Panc1 (cell line): ENCODE measurements around the gene PSME3IP1. TPM values are rescaled to one million over a fixed set of nuclear protein-coding genes. Genes with fewer than 3 reads are reported as not detected.

Source experiments
- ATAC-seq: fragments of 200-7000 bp; cut with Tn5 transposase; 2 replicates; pipeline ENCODE4 v1.9.1; 2020; ENCODE audit warnings: mild to moderate bottlenecking, moderate library complexity
- BruUV-seq: library from RNA; stranded (reverse); fragments of 400-500 nt; replicated peaks from 2 replicates; lab custom pipeline; 2021; lab: Mats Ljungman, UMichigan
- CTCF ChIA-PET: fragments of 300-600 bp; sonication (Branson Sonifier 250); formaldehyde crosslinking; loops from one replicate; lab custom pipeline; 2022; ENCODE audit warnings: antibody characterized with exemption; lab: Charles Lee
- POLR2A ChIA-PET: fragments of 300-600 bp; sonication (Branson Sonifier 250); formaldehyde crosslinking; loops from one replicate; lab custom pipeline; 2022; ENCODE audit warnings: antibody characterized with exemption; lab: Charles Lee
- DNase-seq: peaks from one replicate; pipeline ENCODE4 v3.0.0-alpha.2; 2010; ENCODE audit warnings: low read depth, low spot score
- H3K27ac ChIP-seq: 2 replicates; pipeline ENCODE4 v1.5.1; 2011; ENCODE audit warnings: mild to moderate bottlenecking, low read length, inconsistent platforms
- H3K27me3 ChIP-seq: fragments of 200-500 bp; sonication (Bioruptor generic); 2 replicates; pipeline ENCODE4 v1.6.0; 2014; ENCODE audit warnings: low read length, inconsistent platforms; ENCODE audit not compliant: control insufficient read depth, insufficient read depth
- H3K36me3 ChIP-seq: fragments of 200-500 bp; sonication (Bioruptor generic); 2 replicates; pipeline ENCODE4 v1.5.1; 2014; ENCODE audit warnings: inconsistent platforms, mild to moderate bottlenecking, low read length, moderate library complexity; ENCODE audit not compliant: control insufficient read depth, insufficient read depth
- H3K4me1 ChIP-seq: 2 replicates; pipeline ENCODE4 v1.5.1; 2011; ENCODE audit warnings: inconsistent platforms, mild to moderate bottlenecking, low read length, moderate library complexity; ENCODE audit not compliant: control insufficient read depth, insufficient read depth
- H3K4me3 ChIP-seq, 2 experiments: 2 replicates each; pipeline ENCODE4 v1.5.1; 2011 to 2012; ENCODE audit warnings: low read depth in 2 of 2, low read length in 2 of 2, mild to moderate bottlenecking in 2 of 2, inconsistent platforms in 1 of 2, moderate library complexity in 1 of 2
- H3K9me3 ChIP-seq: fragments of 200-500 bp; sonication (Bioruptor generic); 2 replicates; pipeline ENCODE4 v1.5.1; 2014; ENCODE audit warnings: low read depth, mild to moderate bottlenecking, inconsistent platforms, low read length, moderate library complexity; ENCODE audit not compliant: control insufficient read depth, insufficient read depth
- POLR2AphosphoS5 ChIP-seq: IDR thresholded peaks from 2 replicates; pipeline ENCODE4 v1.6.1; 2012; ENCODE audit warnings: mild to moderate bottlenecking, low read depth, low read length, moderate library complexity
- SIN3A ChIP-seq: IDR thresholded peaks from 2 replicates; pipeline ENCODE4 v1.6.1; 2012; ENCODE audit warnings: low read depth, mild to moderate bottlenecking, low read length, moderate library complexity, borderline replicate concordance; ENCODE audit not compliant: insufficient read depth
- TCF7L2 ChIP-seq: IDR thresholded peaks from 2 replicates; pipeline ENCODE4 v1.6.1; 2011; ENCODE audit warnings: mild to moderate bottlenecking, low read depth, low read length, inconsistent platforms
- in situ Hi-C: cut with HindIII; loops from 2 replicates; pipeline ENCODE4 v1.10.0; 2016; ENCODE audit warnings: low sequenced_read_pairs, low pct_unique_long_range_greater_than_20kb
- intact Hi-C: fragments of 100-400 bp; cut with micrococcal nuclease; formaldehyde crosslinking; loops from one replicate; pipeline ENCODE4 v1.10.0; 2022; ENCODE audit not compliant: unreplicated experiment
- total RNA-seq: library from RNA; stranded (reverse); gene quantifications from one replicate; pipeline ENCODE4 v1.2.1, GENCODE V29; 2021; ENCODE audit not compliant: unreplicated experiment
- TF ChIP-seq, protein P1 (sequence below): fragments of 450-650 bp; IDR thresholded peaks from 2 replicates; pipeline ENCODE4 v1.5.1; 2017; ENCODE audit warnings: mild to moderate bottlenecking
- TF ChIP-seq, protein P2 (sequence below), 2 experiments: IDR thresholded peaks; 2 replicates each; pipeline ENCODE4 v1.6.1; 2011 to 2012; ENCODE audit warnings: low read depth in 2 of 2, control low read depth in 1 of 2, low read length in 1 of 2, mild to moderate bottlenecking in 1 of 2, moderate library complexity in 1 of 2; ENCODE audit not compliant: insufficient read depth in 1 of 2

PSME3IP1 gene
- total RNA-seq, 1 experiment from 2014 or later: 67.6 TPM

DNA sequence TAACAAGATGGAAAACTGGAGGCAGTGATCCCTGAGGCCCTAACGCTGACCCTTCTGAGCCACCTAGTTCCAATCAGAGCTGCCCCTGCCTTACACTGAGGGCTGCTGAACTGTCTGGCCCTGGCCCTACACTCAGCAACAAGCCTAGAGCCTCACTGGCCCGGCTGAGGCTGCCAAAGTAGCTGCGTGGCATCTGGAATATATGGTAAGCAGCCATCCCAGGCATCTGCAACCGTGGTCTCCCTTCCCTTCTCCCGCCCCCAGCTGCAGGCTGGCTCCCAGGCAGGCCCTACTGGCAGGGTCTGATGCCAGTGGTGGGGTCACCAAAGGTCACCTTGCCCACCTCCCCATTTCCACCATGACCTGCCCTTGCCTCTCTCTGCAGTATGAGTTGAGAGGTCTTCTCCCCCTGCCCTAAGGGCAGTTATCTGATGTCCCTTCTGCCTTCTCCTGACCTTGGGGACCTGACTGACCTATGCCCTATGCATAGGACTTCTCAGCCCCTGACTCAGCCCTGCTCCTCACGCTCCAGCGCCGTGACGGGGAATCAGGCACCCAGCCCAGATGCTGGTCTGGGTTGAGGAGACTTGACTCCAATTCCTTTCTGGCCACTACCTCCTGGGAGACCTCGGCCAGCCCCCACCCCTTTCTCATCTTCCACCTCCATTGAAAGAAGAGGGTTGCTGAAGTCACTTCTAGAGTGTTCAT, 48.1 kb downstream of the PSME3IP1 start:
- no peak for DNase-seq
- Histone ChIP-seq H3K27ac (no peak overlapping the region), H3K4me3 (no peak overlapping the region), H3K4me1 (no peaks in the 10 kb centered on the region), H3K27me3 (no peaks in the 10 kb centered on the region), H3K36me3 (no peaks in the 10 kb centered on the region), H3K9me3 (no peaks in the 10 kb centered on the region)
- no peak for ATAC-seq
- no peak for TF ChIP-seq TCF7L2
- TF ChIP-seq, protein P1, sequence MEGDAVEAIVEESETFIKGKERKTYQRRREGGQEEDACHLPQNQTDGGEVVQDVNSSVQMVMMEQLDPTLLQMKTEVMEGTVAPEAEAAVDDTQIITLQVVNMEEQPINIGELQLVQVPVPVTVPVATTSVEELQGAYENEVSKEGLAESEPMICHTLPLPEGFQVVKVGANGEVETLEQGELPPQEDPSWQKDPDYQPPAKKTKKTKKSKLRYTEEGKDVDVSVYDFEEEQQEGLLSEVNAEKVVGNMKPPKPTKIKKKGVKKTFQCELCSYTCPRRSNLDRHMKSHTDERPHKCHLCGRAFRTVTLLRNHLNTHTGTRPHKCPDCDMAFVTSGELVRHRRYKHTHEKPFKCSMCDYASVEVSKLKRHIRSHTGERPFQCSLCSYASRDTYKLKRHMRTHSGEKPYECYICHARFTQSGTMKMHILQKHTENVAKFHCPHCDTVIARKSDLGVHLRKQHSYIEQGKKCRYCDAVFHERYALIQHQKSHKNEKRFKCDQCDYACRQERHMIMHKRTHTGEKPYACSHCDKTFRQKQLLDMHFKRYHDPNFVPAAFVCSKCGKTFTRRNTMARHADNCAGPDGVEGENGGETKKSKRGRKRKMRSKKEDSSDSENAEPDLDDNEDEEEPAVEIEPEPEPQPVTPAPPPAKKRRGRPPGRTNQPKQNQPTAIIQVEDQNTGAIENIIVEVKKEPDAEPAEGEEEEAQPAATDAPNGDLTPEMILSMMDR: no peak
- TF ChIP-seq, protein P2, sequence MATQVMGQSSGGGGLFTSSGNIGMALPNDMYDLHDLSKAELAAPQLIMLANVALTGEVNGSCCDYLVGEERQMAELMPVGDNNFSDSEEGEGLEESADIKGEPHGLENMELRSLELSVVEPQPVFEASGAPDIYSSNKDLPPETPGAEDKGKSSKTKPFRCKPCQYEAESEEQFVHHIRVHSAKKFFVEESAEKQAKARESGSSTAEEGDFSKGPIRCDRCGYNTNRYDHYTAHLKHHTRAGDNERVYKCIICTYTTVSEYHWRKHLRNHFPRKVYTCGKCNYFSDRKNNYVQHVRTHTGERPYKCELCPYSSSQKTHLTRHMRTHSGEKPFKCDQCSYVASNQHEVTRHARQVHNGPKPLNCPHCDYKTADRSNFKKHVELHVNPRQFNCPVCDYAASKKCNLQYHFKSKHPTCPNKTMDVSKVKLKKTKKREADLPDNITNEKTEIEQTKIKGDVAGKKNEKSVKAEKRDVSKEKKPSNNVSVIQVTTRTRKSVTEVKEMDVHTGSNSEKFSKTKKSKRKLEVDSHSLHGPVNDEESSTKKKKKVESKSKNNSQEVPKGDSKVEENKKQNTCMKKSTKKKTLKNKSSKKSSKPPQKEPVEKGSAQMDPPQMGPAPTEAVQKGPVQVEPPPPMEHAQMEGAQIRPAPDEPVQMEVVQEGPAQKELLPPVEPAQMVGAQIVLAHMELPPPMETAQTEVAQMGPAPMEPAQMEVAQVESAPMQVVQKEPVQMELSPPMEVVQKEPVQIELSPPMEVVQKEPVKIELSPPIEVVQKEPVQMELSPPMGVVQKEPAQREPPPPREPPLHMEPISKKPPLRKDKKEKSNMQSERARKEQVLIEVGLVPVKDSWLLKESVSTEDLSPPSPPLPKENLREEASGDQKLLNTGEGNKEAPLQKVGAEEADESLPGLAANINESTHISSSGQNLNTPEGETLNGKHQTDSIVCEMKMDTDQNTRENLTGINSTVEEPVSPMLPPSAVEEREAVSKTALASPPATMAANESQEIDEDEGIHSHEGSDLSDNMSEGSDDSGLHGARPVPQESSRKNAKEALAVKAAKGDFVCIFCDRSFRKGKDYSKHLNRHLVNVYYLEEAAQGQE (IDR thresholded peaks at IDR 0.05; ENCODE audit: insufficient read depth in 1 of 2, low read depth in 2 of 2, low read length in 1 of 2): no peak
- no peak for TF ChIP-seq POLR2AphosphoS5
- TF ChIP-seq SIN3A: no peak
- ChIA-PET POLR2A (interaction anchor here (0.6 kb wide), 1 partner anchor 36 kb away, joined by 3 read pairs; no protein-coding TSS in a partner anchor), CTCF (no interaction called here)
- no TSS peak for BruUV-seq
- intact Hi-C loops (no loop called here), in situ Hi-C loops (no loop called here)

DNA sequence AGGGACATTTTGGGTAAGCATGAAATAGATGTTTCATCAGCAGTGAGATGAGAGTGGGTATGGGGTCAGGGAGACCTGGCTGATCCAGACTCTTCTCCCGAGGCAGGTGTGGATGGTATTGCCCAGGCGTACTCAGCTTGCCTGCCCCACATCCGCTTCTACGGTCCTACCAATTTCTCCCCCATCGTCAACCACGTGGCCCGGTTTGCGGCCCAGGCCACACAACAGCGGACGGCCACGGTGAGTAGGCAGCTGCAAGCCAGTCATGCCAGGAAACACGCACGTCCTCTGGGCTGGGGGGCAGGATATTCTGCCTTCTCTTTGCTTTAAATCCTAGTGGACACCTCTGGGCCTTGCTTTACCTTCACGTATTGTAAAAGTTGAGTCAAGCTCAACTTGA, 48.8 kb downstream of the PSME3IP1 start:
- intact Hi-C loops (no loop called here), in situ Hi-C loops (no loop called here)
- BruUV-seq: no TSS peak
- ATAC-seq (no peak), DNase-seq (no peak)
- TF ChIP-seq SIN3A (no peak), POLR2AphosphoS5 (no peak), TCF7L2 (no peak)
- TF ChIP-seq, protein P2 (IDR thresholded peaks at IDR 0.05; ENCODE audit: insufficient read depth in 1 of 2, low read depth in 2 of 2, low read length in 1 of 2): no peak
- TF ChIP-seq, protein P1: no peak
- ChIA-PET CTCF (no interaction called here), POLR2A (interaction anchor here (0.6 kb wide), 1 partner anchor 26 kb away, joined by 3 read pairs; no protein-coding TSS in a partner anchor)
- Histone ChIP-seq H3K4me1 (no peaks in the 10 kb centered on the region), H3K9me3 (no peaks in the 10 kb centered on the region), H3K36me3 (no peaks in the 10 kb centered on the region), H3K4me3 (no peak overlapping the region), H3K27me3 (no peaks in the 10 kb centered on the region), H3K27ac (no peak overlapping the region)
